GM18907 (cell line): Measurements from ENCODE around the gene STK32C.

Experiments used
- ATAC-seq: cut with Tn5 transposase; IDR thresholded peaks from one replicate; pipeline ENCODE4 v1.9.1; 2021; ENCODE audit warnings: mild to moderate bottlenecking, moderate library complexity; ENCODE audit not compliant: unreplicated experiment

The STK32C gene

GRCh38 chr10:132283604-132284382 lies 24.0 kb downstream of the STK32C start:
- ATAC-seq: no peak

- no peak for ATAC-seq
Observed at GRCh38 chr10:132282667-132283603, 24.8 kb downstream of the STK32C start.

GRCh38 chr10:132281915-132282666 lies 25.7 kb downstream of the STK32C start:
- no peak for ATAC-seq

GRCh38 chr10:132280646-132281074 lies 27.1 kb downstream of the STK32C start:
- no peak for ATAC-seq

GRCh38 chr10:132279873-132280645 lies 27.7 kb downstream of the STK32C start:
- ATAC-seq: no peak

GRCh38 chr10:132277311-132277741 lies 30.4 kb downstream of the STK32C start:
- ATAC-seq: no peak

- no peak for ATAC-seq
Observed at GRCh38 chr10:132276706-132277105, 31.0 kb downstream of the STK32C start.

- no peak for ATAC-seq
Observed at GRCh38 chr10:132276179-132276675, 31.5 kb downstream of the STK32C start.

GRCh38 chr10:132275426-132276178 lies 32.1 kb downstream of the STK32C start:
- no peak for ATAC-seq

GRCh38 chr10:132274986-132275385 lies 32.8 kb downstream of the STK32C start:
- ATAC-seq: no peak

GRCh38 chr10:132274581-132274980 lies 33.2 kb downstream of the STK32C start:
- ATAC-seq: no peak

GRCh38 chr10:132273966-132274365 lies 33.8 kb downstream of the STK32C start:
- ATAC-seq: no peak

- ATAC-seq: no peak
Observed at GRCh38 chr10:132273304-132273944, 34.3 kb downstream of the STK32C start.

- ATAC-seq: no peak
Observed at GRCh38 chr10:132272231-132272971, 35.3 kb downstream of the STK32C start.

- ATAC-seq: no peak
Observed at GRCh38 chr10:132271458-132272230, 36.1 kb downstream of the STK32C start.

GRCh38 chr10:132270721-132271457 lies 36.9 kb downstream of the STK32C start:
- no peak for ATAC-seq

GRCh38 chr10:132270256-132270655 lies 37.5 kb downstream of the STK32C start:
- no peak for ATAC-seq
